Measurements from ENCODE around the gene LSP1.

LSP1 gene

DNA sequence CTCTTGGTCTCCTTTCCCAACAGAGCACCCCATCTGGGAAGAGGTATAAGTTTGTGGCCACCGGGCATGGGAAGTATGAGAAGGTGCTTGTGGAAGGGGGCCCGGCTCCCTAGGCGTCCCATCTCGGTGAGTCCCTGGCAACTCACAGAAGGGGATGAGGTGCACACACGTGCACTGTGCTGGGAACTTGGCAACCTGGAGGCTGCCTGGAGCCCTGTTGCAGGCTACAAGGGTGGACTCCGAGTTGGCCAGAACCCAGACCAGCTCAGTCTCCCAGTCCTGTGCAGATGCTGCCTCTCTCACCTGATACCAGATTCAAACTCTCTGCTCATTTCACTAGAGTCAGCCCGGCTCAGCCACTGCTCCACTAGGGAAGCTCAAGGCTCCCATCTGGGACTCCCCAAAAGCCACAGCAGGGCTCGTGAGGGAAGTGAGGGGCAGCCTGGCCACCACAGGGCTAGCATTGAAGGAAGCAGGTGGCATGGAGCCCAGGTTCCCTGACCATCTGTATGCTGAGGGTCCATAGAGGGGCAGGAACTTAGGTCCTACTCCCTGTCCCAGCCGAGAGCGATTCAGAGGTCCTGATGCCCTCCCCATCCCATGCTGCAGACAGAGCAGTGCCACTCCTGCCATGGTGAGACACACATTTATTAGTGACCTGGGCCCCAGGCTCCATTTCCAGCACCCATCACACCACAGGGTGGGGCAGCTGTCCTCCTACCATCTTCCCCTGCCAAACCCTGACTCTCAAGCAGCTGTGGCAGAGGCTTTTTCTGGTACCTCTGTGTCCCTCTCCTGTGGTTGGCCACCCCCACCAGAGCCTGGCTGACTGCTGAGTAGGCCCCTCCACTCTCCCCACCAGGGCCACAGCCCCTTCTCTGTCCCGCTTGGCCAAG, 34.8 kb downstream of the LSP1 start:
- ChIA-PET CTCF (interaction anchor here (1.1 kb wide), 1 partner anchor 194 kb away, joined by 3 read pairs; no protein-coding TSS in a partner anchor), POLR2A (ENCODE audit: low non-redundant PET) (no interaction called here)
- TF ChIP-seq, protein P1, sequence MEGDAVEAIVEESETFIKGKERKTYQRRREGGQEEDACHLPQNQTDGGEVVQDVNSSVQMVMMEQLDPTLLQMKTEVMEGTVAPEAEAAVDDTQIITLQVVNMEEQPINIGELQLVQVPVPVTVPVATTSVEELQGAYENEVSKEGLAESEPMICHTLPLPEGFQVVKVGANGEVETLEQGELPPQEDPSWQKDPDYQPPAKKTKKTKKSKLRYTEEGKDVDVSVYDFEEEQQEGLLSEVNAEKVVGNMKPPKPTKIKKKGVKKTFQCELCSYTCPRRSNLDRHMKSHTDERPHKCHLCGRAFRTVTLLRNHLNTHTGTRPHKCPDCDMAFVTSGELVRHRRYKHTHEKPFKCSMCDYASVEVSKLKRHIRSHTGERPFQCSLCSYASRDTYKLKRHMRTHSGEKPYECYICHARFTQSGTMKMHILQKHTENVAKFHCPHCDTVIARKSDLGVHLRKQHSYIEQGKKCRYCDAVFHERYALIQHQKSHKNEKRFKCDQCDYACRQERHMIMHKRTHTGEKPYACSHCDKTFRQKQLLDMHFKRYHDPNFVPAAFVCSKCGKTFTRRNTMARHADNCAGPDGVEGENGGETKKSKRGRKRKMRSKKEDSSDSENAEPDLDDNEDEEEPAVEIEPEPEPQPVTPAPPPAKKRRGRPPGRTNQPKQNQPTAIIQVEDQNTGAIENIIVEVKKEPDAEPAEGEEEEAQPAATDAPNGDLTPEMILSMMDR (conservative IDR thresholded peaks at IDR 0.05; ENCODE audit: low read depth) = no peak
- DNase-seq (ENCODE audit: low spot score) = no peak
- H3K27ac ChIP-seq = peak overlapping the region; percentile 72

DNA sequence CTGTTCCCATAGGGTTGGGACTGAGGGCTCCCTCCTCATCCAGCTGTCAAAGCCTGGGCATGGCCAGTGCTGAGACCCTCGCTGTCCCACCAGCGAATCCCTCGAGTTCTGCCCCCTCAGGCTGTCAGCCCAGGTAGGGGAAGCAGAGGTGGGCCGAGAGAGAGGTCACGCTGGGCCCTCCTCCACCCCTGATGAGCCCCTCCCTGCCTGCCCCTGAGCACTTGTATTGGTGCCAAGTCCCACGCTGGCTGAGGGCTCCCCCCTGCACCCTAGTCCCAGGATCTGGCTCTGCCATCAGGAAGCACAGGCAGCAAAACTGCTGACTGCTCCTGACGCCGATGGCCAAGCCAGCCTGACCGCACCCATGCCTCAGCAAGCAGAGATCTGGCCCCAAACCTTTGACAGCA, 35.5 kb downstream of the LSP1 start:
- DNase-seq (ENCODE audit: low spot score) = no peak
- peak overlapping the region; percentile 72 for H3K27ac ChIP-seq
- ChIA-PET POLR2A (ENCODE audit: low non-redundant PET) (no interaction called here), CTCF (interaction anchor here (1.1 kb wide), 1 partner anchor 195 kb away, joined by 3 read pairs; no protein-coding TSS in a partner anchor)
- TF ChIP-seq, protein P1 (conservative IDR thresholded peaks at IDR 0.05; ENCODE audit: low read depth) = no peak

GRCh38 chr11:1888811-1889210, 35.9 kb downstream of the LSP1 start:
- H3K27ac ChIP-seq = peak overlapping the region; percentile 72
- TF ChIP-seq, protein P1 (conservative IDR thresholded peaks at IDR 0.05; ENCODE audit: low read depth) = no peak
- ChIA-PET CTCF (interaction anchor here (0.5 kb wide), 1 partner anchor 193 kb away, joined by 4 read pairs; no protein-coding TSS in a partner anchor), POLR2A (ENCODE audit: low non-redundant PET) (no interaction called here)
- DNase-seq (ENCODE audit: low spot score) = no peak

- ChIA-PET POLR2A (ENCODE audit: low non-redundant PET) (no interaction called here), CTCF (interaction anchor here (0.5 kb wide), 1 partner anchor 194 kb away, joined by 4 read pairs; no protein-coding TSS in a partner anchor)
- H3K27ac ChIP-seq = peak overlapping the region; percentile 72
- TF ChIP-seq, protein P1 (conservative IDR thresholded peaks at IDR 0.05; ENCODE audit: low read depth) = no peak
- DNase-seq (ENCODE audit: low spot score) = no peak
These were observed 36.5 kb downstream of the LSP1 start for GRCh38 chr11:1889224-1889930.

DNA sequence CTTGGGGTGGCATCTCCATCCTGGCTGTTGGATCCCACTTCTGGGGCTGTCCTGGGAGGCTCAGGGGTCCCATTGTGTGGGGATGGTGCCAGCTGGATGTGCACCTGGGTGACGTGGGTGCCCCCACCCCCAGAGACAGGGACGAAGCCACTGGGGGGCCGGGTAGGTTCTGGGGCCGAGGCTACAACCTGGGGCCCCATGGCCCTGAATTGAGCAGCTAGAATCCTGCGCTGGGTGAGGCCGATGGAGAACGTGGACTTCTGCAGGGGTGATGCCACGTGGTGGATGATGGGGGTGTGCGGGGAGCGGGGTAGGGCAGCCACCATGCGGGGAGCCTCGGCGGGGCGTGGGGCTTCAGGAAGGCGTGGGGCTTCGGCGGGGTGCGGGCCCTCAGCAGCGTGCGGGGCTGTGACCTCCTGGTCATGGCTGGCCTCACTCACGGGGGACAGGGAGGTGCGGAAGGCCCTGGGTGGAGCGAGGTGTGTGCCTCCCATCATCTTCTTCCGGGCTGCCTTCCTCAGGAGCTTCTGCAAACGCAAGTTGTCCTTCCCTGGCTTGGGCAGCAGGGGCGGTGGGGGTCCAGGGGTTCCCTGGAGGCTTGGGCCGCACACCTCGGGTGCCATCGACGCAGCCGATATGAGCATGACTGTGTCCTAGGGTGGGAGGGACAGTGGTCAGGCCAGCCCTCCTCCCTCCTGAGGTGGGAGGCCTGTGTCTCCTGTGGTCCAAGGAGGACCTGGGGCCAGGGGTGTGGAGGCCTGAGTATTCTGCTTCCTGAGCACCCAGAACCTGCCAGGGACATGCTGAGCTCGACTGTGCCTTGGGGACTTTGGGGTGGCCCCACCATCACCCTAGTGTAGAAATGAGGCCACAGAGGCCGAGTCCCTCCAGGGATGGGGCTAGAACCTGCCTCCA, 37.3 kb downstream of the LSP1 start:
- CTCF ChIA-PET = interaction anchor here (1.8 kb wide), 1 partner anchor 8 kb away, joined by 5 read pairs; no protein-coding TSS in a partner anchor
- peak overlapping the region; percentile 72 for H3K27ac ChIP-seq

More for the DNA sequence above, 37.3 kb downstream of the LSP1 start:
- POLR2A ChIA-PET (ENCODE audit: low non-redundant PET) = no interaction called here
- no peak for DNase-seq (ENCODE audit: low spot score)
- TF ChIP-seq, protein P1 (conservative IDR thresholded peaks at IDR 0.05; ENCODE audit: low read depth) = no peak

Measured in RWPE1 (cell line).